GM18868 (cell line): ENCODE measurements around the gene CALHM4.

Experiments
- ATAC-seq: cut with Tn5 transposase; IDR thresholded peaks from one replicate; pipeline ENCODE4 v1.9.1; 2021; ENCODE audit warnings: mild to moderate bottlenecking, moderate library complexity; ENCODE audit not compliant: unreplicated experiment

Gene CALHM4

GRCh38 chr6:116553451-116553850, at the start of gene CALHM4:
Gene CALHM4 (plus strand): TSS chr6:116553751. CDS start chr6:116553794, 43 bp downstream.
- ATAC-seq, result no peak

- no peak for ATAC-seq
These were observed 46.2 kb upstream of the CALHM4 start for GRCh38 chr6:116507324-116507723.

GRCh38 chr6:116508527-116508926, 45.0 kb upstream of the CALHM4 start:
- ATAC-seq, result no peak

GRCh38 chr6:116511424-116512110, 42.0 kb upstream of the CALHM4 start, which contains the start of gene CALHM5:
Gene CALHM5 (plus strand): TSS chr6:116511639. CDS start chr6:116511697, 58 bp downstream.
- no peak for ATAC-seq

- ATAC-seq, result peak; percentile 96
These were observed 41.4 kb upstream of the CALHM4 start for GRCh38 chr6:116512111-116512559.

GRCh38 chr6:116512734-116513133, 40.8 kb upstream of the CALHM4 start:
- no peak for ATAC-seq

GRCh38 chr6:116513224-116513875, 40.2 kb upstream of the CALHM4 start:
- no peak for ATAC-seq

GRCh38 chr6:116514111-116514510, 39.4 kb upstream of the CALHM4 start:
- ATAC-seq, result no peak

- no peak for ATAC-seq
These were observed 38.4 kb upstream of the CALHM4 start for GRCh38 chr6:116515141-116515540.

GRCh38 chr6:116518621-116519368, 34.8 kb upstream of the CALHM4 start:
- ATAC-seq, result peak; percentile 79

GRCh38 chr6:116522896-116523295, 30.7 kb upstream of the CALHM4 start:
- no peak for ATAC-seq

GRCh38 chr6:116524236-116524635, 29.3 kb upstream of the CALHM4 start:
- ATAC-seq, result no peak

GRCh38 chr6:116528133-116528532, 25.4 kb upstream of the CALHM4 start:
- ATAC-seq, result no peak

- ATAC-seq, result no peak
These were observed 24.8 kb upstream of the CALHM4 start for GRCh38 chr6:116528780-116529179.

GRCh38 chr6:116529466-116530290, 23.9 kb upstream of the CALHM4 start:
- ATAC-seq, result no peak

- peak; percentile 50 for ATAC-seq
These were observed 23.1 kb upstream of the CALHM4 start for GRCh38 chr6:116530436-116530835.

- ATAC-seq, result peak; percentile 77
These were observed 21.6 kb upstream of the CALHM4 start for GRCh38 chr6:116531675-116532570.

- ATAC-seq, result no peak
These were observed 20.2 kb upstream of the CALHM4 start for GRCh38 chr6:116533233-116533957.

- no peak for ATAC-seq
These were observed 18.4 kb upstream of the CALHM4 start for GRCh38 chr6:116535109-116535508.
